ENCODE data around the gene TMEM176B.

DNA sequence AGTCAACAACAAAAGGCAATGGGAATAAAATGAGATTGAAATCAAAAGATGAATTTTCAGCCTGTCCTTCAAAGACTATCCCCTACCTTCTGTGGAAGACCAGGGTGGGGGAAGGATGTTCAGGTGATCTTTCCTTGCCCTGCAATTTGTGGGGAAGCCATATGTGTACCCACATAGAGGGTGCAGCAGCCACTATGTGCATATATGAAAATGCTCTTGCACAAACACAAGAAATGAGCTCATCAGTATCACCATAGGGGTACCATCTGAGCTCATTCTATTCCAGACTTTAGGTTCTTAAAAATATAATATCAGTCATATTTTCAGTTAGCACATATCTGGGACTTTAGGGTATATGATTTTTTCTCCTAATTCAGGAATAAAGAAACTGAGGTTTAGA is 45.2 kb downstream of the TMEM176B start:
- TF ChIP-seq CTCF (IDR thresholded peaks at IDR 0.05) = no peak
- no peak for TF ChIP-seq POLR2A (IDR thresholded peaks at IDR 0.05)
- no peak for TF ChIP-seq EP300 (IDR thresholded peaks at IDR 0.05)
